HepG2 (cell line): ENCODE measurements around the gene FOXK2. TPM values are rescaled to one million over a fixed set of nuclear protein-coding genes. Genes with fewer than 3 reads are reported as not detected.

Source experiments
- CREBL2 ChIP-seq: sonication (generic); formaldehyde crosslinking; IDR thresholded peaks from 2 replicates; pipeline ENCODE4 v1.8.1; 2023; ENCODE audit warnings: missing genetic modification reagents, mild to moderate bottlenecking, borderline replicate concordance
- FOXO4 ChIP-seq: sonication (generic); formaldehyde crosslinking; conservative IDR thresholded peaks from 2 replicates; pipeline ENCODE4 v1.8.1; 2023; ENCODE audit warnings: missing genetic modification reagents
- GMEB2 ChIP-seq: IDR thresholded peaks from 2 replicates; pipeline ENCODE4 v1.6.1; 2016; ENCODE audit warnings: missing biosample characterization, missing genetic modification reagents, low read depth
- HNF4G ChIP-seq, 2 experiments: sonication (generic) in 1 of 2; formaldehyde crosslinking in 1 of 2; IDR thresholded peaks; 2 replicates each; pipeline versions ENCODE4 v1.4.0 to v1.6.1; 2011 to 2020; ENCODE audit warnings: borderline replicate concordance in 2 of 2, low read depth in 2 of 2, mild to moderate bottlenecking in 2 of 2, low read length in 1 of 2, missing genetic modification reagents in 1 of 2, moderate library complexity in 1 of 2
- HNRNPUL1 ChIP-seq: fragments of 200-400 bp; formaldehyde crosslinking; IDR thresholded peaks from 2 replicates; pipeline ENCODE4 v1.6.1; 2017; ENCODE audit warnings: low read depth, mild to moderate bottlenecking, low read length, moderate library complexity
- KDM1A ChIP-seq: IDR thresholded peaks from 2 replicates; pipeline ENCODE4 v1.6.1; 2016; ENCODE audit warnings: missing compliant biosample characterization
- NR1H2 ChIP-seq: sonication (generic); formaldehyde crosslinking; IDR thresholded peaks from 2 replicates; pipeline ENCODE4 v1.8.1; 2022; ENCODE audit warnings: low read depth, missing genetic modification reagents, borderline replicate concordance
- NR2F1 ChIP-seq, 2 experiments: fragments of 450-650 bp in 1 of 2; formaldehyde crosslinking in 1 of 2; IDR thresholded peaks; 2 replicates each; pipeline versions ENCODE4 v1.5.0 to v1.6.1; 2016 to 2020; ENCODE audit warnings: mild to moderate bottlenecking in 1 of 2, missing compliant biosample characterization in 1 of 2, missing genetic modification reagents in 1 of 2, moderate library complexity in 1 of 2
- RFXANK ChIP-seq: IDR thresholded peaks from 2 replicates; pipeline ENCODE4 v1.6.1; 2016
- SKIL ChIP-seq: sonication (generic); formaldehyde crosslinking; IDR thresholded peaks from 2 replicates; pipeline ENCODE4 v1.8.0; 2022; ENCODE audit warnings: missing genetic modification reagents, mild to moderate bottlenecking, moderate library complexity, borderline replicate concordance
- SMAD9 ChIP-seq: sonication (generic); formaldehyde crosslinking; IDR thresholded peaks from 2 replicates; pipeline ENCODE4 v1.5.1; 2020; ENCODE audit warnings: mild to moderate bottlenecking, missing genetic modification reagents
- SNRNP70 ChIP-seq: fragments of 200-400 bp; formaldehyde crosslinking; IDR thresholded peaks from 2 replicates; pipeline ENCODE4 v1.6.1; 2017; ENCODE audit warnings: mild to moderate bottlenecking, low read depth, low read length, moderate library complexity
- SRY ChIP-seq: sonication (generic); formaldehyde crosslinking; IDR thresholded peaks from 2 replicates; pipeline ENCODE4 v1.8.0; 2022; ENCODE audit warnings: mild to moderate bottlenecking, missing genetic modification reagents
- ZNF17 ChIP-seq: sonication (generic); formaldehyde crosslinking; IDR thresholded peaks from 2 replicates; pipeline ENCODE4 v1.5.0; 2020; ENCODE audit warnings: mild to moderate bottlenecking, missing genetic modification reagents
- ZNF207 ChIP-seq: fragments of 450-650 bp; IDR thresholded peaks from 2 replicates; pipeline ENCODE4 v1.6.1; 2016; ENCODE audit warnings: antibody characterized with exemption, borderline replicate concordance
- ZNF230 ChIP-seq: sonication (generic); formaldehyde crosslinking; IDR thresholded peaks from 2 replicates; pipeline ENCODE4 v1.4.0; 2020; ENCODE audit warnings: mild to moderate bottlenecking, missing genetic modification reagents
- ZNF34 ChIP-seq: sonication (generic); formaldehyde crosslinking; IDR thresholded peaks from 2 replicates; pipeline ENCODE4 v1.4.0; 2020; ENCODE audit warnings: mild to moderate bottlenecking, missing genetic modification reagents, borderline replicate concordance
- ZNF577 ChIP-seq: sonication (generic); formaldehyde crosslinking; IDR thresholded peaks from 2 replicates; pipeline ENCODE4 v1.4.0; 2020; ENCODE audit warnings: mild to moderate bottlenecking, low read depth, missing genetic modification reagents, borderline replicate concordance
- ZNF709 ChIP-seq: sonication (generic); formaldehyde crosslinking; IDR thresholded peaks from 2 replicates; pipeline ENCODE4 v1.5.0; 2020; ENCODE audit warnings: mild to moderate bottlenecking, missing genetic modification reagents
- ZSCAN29 ChIP-seq: sonication (generic); formaldehyde crosslinking; conservative IDR thresholded peaks from 2 replicates; pipeline ENCODE4 v1.4.0; 2020; ENCODE audit warnings: mild to moderate bottlenecking, missing genetic modification reagents
- polyA plus RNA-seq, 8 experiments: library from polyadenylated mRNA; depleted of rRNA in 3 of 8; stranded (reverse) in 7 of 8; unstranded in 1 of 8; fragments of >200 nt; fragmentation: Illumina TruSeq in 4 of 8; extraction: Trizol in 4 of 8; gene quantifications; 2 replicates each; pipeline versions ENCODE4 v1.2.1 to v1.2.3, GENCODE V29; 2011 to 2016; ENCODE audit warnings: low read depth in 4 of 8, missing spikeins in 1 of 8, mixed read lengths in 1 of 8; ENCODE audit not compliant: insufficient read depth in 1 of 8
- total RNA-seq, 5 experiments: library from RNA; depleted of rRNA; stranded (reverse); fragments of >200 nt; fragmentation: Illumina TruSeq; extraction: Trizol; gene quantifications; 2 replicates each; pipeline ENCODE4 v1.2.3, GENCODE V29; 2016; ENCODE audit warnings: low read depth in 1 of 5
- TF ChIP-seq, protein P1 (sequence below): sonication (generic); formaldehyde crosslinking; IDR thresholded peaks from 2 replicates; pipeline ENCODE4 v1.4.0; 2020; ENCODE audit warnings: missing genetic modification reagents
- TF ChIP-seq, protein P2 (sequence below): IDR thresholded peaks from 2 replicates; pipeline ENCODE4 v1.6.1; 2018; ENCODE audit warnings: missing genetic modification reagents

FOXK2 gene
- total and polyA plus RNA-seq, 2 of the 13 experiments (the other 11 are each of a cell fraction or from before 2014, with no cell fraction given): 67.1 to 67.2 TPM

GRCh38 chr17:82503728-82504308 is 15.7 kb upstream of the FOXK2 start (continued):
- TF ChIP-seq GMEB2 (CRISPR knock-in tag) (no peak), SNRNP70 (no peak), KDM1A (CRISPR knock-in tag) (no peak), ZSCAN29 (CRISPR knock-in tag) (no peak; the same call in 1 of the 2 replicates), ZNF207 (no peak), ZNF709 (CRISPR knock-in tag) (no peak), SKIL (no peak), ZNF34 (CRISPR knock-in tag) (0 out of 2 replicates have a peak, but pooled peaks have one; percentile 53), RFXANK (CRISPR knock-in tag) (no peak), ZNF230 (CRISPR knock-in tag) (peak; percentile 66; the same call in 1 of the 2 replicates), FOXO4 (CRISPR knock-in tag) (0 out of 2 replicates have a peak, but pooled peaks have one; percentile 90), HNRNPUL1 (no peak), ZNF17 (CRISPR knock-in tag) (no peak), SMAD9 (CRISPR knock-in tag) (peak; percentile 87; the same call in 1 of the 2 replicates), NR2F1 (CRISPR knock-in tag; IDR thresholded peaks at IDR 0.05) (no peak), SRY (CRISPR knock-in tag) (peak; percentile 95; the same call in 1 of the 2 replicates), CREBL2 (CRISPR knock-in tag) (peak; percentile 65; the same call in 1 of the 2 replicates), ZNF577 (CRISPR knock-in tag) (no peak), NR1H2 (CRISPR knock-in tag) (peak; percentile 66; the same call in 1 of the 2 replicates), HNF4G (IDR thresholded peaks at IDR 0.05; ENCODE audit: borderline replicate concordance, low read depth, low read length) (no peak), HNF4G (CRISPR knock-in tag; IDR thresholded peaks at IDR 0.05; ENCODE audit: borderline replicate concordance, low read depth) (no peak)
- TF ChIP-seq, protein P1, sequence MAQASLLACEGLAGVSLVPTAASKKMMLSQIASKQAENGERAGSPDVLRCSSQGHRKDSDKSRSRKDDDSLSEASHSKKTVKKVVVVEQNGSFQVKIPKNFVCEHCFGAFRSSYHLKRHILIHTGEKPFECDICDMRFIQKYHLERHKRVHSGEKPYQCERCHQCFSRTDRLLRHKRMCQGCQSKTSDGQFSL (CRISPR knock-in tag): 0 out of 2 replicates have a peak, but pooled peaks have one; percentile 34
- TF ChIP-seq, protein P2, sequence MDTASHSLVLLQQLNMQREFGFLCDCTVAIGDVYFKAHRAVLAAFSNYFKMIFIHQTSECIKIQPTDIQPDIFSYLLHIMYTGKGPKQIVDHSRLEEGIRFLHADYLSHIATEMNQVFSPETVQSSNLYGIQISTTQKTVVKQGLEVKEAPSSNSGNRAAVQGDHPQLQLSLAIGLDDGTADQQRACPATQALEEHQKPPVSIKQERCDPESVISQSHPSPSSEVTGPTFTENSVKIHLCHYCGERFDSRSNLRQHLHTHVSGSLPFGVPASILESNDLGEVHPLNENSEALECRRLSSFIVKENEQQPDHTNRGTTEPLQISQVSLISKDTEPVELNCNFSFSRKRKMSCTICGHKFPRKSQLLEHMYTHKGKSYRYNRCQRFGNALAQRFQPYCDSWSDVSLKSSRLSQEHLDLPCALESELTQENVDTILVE (CRISPR knock-in tag): peak; percentile 74; the same call in 1 of the 2 replicates
